K562 (cell line): ENCODE results near the gene PLA2G4D. TPM values are rescaled to one million over a fixed set of nuclear protein-coding genes. Genes with fewer than 3 reads are reported as not detected.

Experiments used
- ATAC-seq: fragments of 200-7000 bp; cut with Tn5 transposase; 3 replicates; pipeline ENCODE4 v1.9.1; 2020; ENCODE audit warnings: moderate library complexity
- BruUV-seq: library from RNA; stranded (reverse); fragments of 400-500 nt; replicated peaks from 2 replicates; lab custom pipeline; 2021; lab: Mats Ljungman, UMichigan
- CTCF ChIA-PET: fragments of 300-600 bp; formaldehyde crosslinking; extraction: SDS; loops from one replicate; lab custom pipeline; 2021; ENCODE audit warnings: low intra/inter-chr PET ratio; lab: Yijun Ruan, JAX
- POLR2A ChIA-PET: fragments of 300-600, 350-650 bp; sonication (Branson Sonifier 250); formaldehyde crosslinking; extraction: SDS; loops from one replicate; lab custom pipeline; 2021; ENCODE audit warnings: antibody characterized with exemption, inconsistent platforms; lab: Yijun Ruan, JAX
- DNase-seq, 4 experiments: peaks; one replicate each; pipeline versions ENCODE4 v3.0.0 to v3.0.0-alpha.2; 2011 to 2018; ENCODE audit warnings: low spot score in 3 of 4, mixed read lengths in 3 of 4; ENCODE audit errors: extremely low read depth in 1 of 4
- FAIRE-seq: peaks from 2 replicates; lab custom pipeline; 2011; peaks lifted over from hg19 to GRCh38; lab: Jason Lieb, UNC
- H2AFZ ChIP-seq: 2 replicates; pipeline ENCODE4 v1.6.0; 2011; ENCODE audit warnings: low read depth, low read length, control low read depth, inconsistent platforms
- H3K27ac ChIP-seq: fragments of 200-600 bp; 3 replicates; pipeline ENCODE4 v1.8.0; 2011; ENCODE audit warnings: low read depth, mild to moderate bottlenecking, control low read depth, inconsistent platforms, low read length, moderate library complexity, mixed read lengths; ENCODE audit errors: extremely low read depth
- H3K27me3 ChIP-seq, 2 experiments: fragments of 300-600 bp in 1 of 2; 2 replicates in 1 of 2; 3 replicates in 1 of 2; pipeline versions ENCODE4 v1.6.0 to v1.8.0; 2011; ENCODE audit warnings: inconsistent platforms in 2 of 2, low read length in 2 of 2, mild to moderate bottlenecking in 1 of 2, mixed read lengths in 1 of 2, moderate library complexity in 1 of 2; ENCODE audit not compliant: control insufficient read depth in 2 of 2, insufficient read depth in 2 of 2
- H3K36me3 ChIP-seq: fragments of 300-600 bp; 3 replicates; pipeline ENCODE4 v1.8.0; 2011; ENCODE audit warnings: mild to moderate bottlenecking, low read length, inconsistent platforms; ENCODE audit not compliant: control insufficient read depth, insufficient read depth
- H3K4me1 ChIP-seq, 2 experiments: fragments of 200-600 bp in 1 of 2; replicated peaks in 1 of 2; 2 replicates in 1 of 2; 3 replicates in 1 of 2; pipeline versions ENCODE4 v1.5.1 to v1.8.0; 2011; ENCODE audit warnings: inconsistent platforms in 2 of 2, low read length in 2 of 2, mild to moderate bottlenecking in 1 of 2, mixed read lengths in 1 of 2, moderate library complexity in 1 of 2; ENCODE audit not compliant: control insufficient read depth in 2 of 2, insufficient read depth in 2 of 2
- H3K4me2 ChIP-seq: 2 replicates; pipeline ENCODE4 v1.6.1; 2011; ENCODE audit warnings: low read length, control low read depth, inconsistent platforms, mixed read lengths; ENCODE audit not compliant: insufficient read depth
- H3K4me3 ChIP-seq: fragments of 200-600 bp; sonication (generic), shearing (Covaris generic); 2 replicates; pipeline ENCODE4 v1.5.1; 2016; ENCODE audit warnings: control low read depth, inconsistent platforms
- H3K79me2 ChIP-seq: fragments of 200-600 bp; 3 replicates; pipeline ENCODE4 v1.8.0; 2011; ENCODE audit warnings: low read length, inconsistent platforms; ENCODE audit not compliant: control insufficient read depth, insufficient read depth
- H3K9ac ChIP-seq, 2 experiments: 2 replicates each; pipeline versions ENCODE4 v1.6.0 to v1.6.1; 2011; ENCODE audit warnings: low read depth in 2 of 2, low read length in 2 of 2, control low read depth in 1 of 2, inconsistent platforms in 1 of 2, mild to moderate bottlenecking in 1 of 2, mixed read lengths in 1 of 2; ENCODE audit not compliant: insufficient read depth in 1 of 2
- H3K9me1 ChIP-seq: one replicate; pipeline ENCODE4 v1.6.0; 2011; ENCODE audit warnings: inconsistent platforms, mild to moderate bottlenecking, low read length, moderate library complexity; ENCODE audit not compliant: control insufficient read depth, insufficient read depth
- H3K9me3 ChIP-seq: replicated peaks from 2 replicates; pipeline ENCODE4 v1.5.1; 2011; ENCODE audit warnings: low read depth, low read length, inconsistent platforms; ENCODE audit not compliant: control insufficient read depth, insufficient read depth
- H4K20me1 ChIP-seq: replicated peaks from 2 replicates; pipeline ENCODE4 v1.6.1; 2011; ENCODE audit warnings: low read length, inconsistent platforms, mixed read lengths; ENCODE audit not compliant: control insufficient read depth, insufficient read depth
- CGGBP1 ChIP-seq: fragments of 250-450 bp; sonication (Bioruptor Pico); IDR thresholded peaks from 2 replicates; pipeline ENCODE4 v1.9.0; 2021; ENCODE audit warnings: mild to moderate bottlenecking
- HBP1 ChIP-seq: fragments of 450-650 bp; formaldehyde crosslinking; IDR thresholded peaks from 2 replicates; pipeline ENCODE4 v1.4.0; 2022; ENCODE audit warnings: missing genetic modification characterization
- HSF4 ChIP-seq: fragments of 250-450 bp; sonication (Bioruptor Pico); IDR thresholded peaks from 2 replicates; pipeline ENCODE4 v2.1.2; 2022; ENCODE audit warnings: mild to moderate bottlenecking, moderate library complexity, borderline replicate concordance
- IRF1 ChIP-seq: sonication (generic); formaldehyde crosslinking; IDR thresholded peaks from 2 replicates; pipeline ENCODE4 v1.8.0; 2022; ENCODE audit warnings: missing genetic modification reagents, mild to moderate bottlenecking, borderline replicate concordance
- KAT2B ChIP-seq: IDR thresholded peaks from one replicate; pipeline ENCODE4 v1.6.1; 2012; ENCODE audit warnings: low read depth, mild to moderate bottlenecking, control low read depth, inconsistent platforms, low read length, moderate library complexity
- MLX ChIP-seq, 2 experiments: fragments of 450-650 bp in 1 of 2; sonication (generic) in 1 of 2; formaldehyde crosslinking; conservative IDR thresholded peaks; 2 replicates each; pipeline versions ENCODE4 v1.4.0 to v1.8.1; 2020 to 2022; ENCODE audit warnings: mild to moderate bottlenecking in 1 of 2, missing genetic modification reagents in 1 of 2
- NCOR1 ChIP-seq: fragments of 450-650 bp; IDR thresholded peaks from 2 replicates; pipeline ENCODE4 v1.6.1; 2016; ENCODE audit warnings: mild to moderate bottlenecking, moderate library complexity
- NFYB ChIP-seq: IDR thresholded peaks from 2 replicates; pipeline ENCODE4 v1.6.1; 2011; ENCODE audit warnings: mild to moderate bottlenecking, moderate library complexity; ENCODE audit not compliant: insufficient read length; ENCODE audit errors: extremely low read depth
- NR2F6 ChIP-seq: fragments of 450-650 bp; formaldehyde crosslinking; IDR thresholded peaks from 2 replicates; pipeline ENCODE4 v1.4.0; 2020; ENCODE audit warnings: mild to moderate bottlenecking
- SETDB1 ChIP-seq: IDR thresholded peaks from one replicate; pipeline ENCODE4 v1.6.1; 2012; ENCODE audit warnings: low read length, control low read depth, inconsistent platforms
- SIN3A ChIP-seq, 2 experiments: fragments of 150-350 bp in 1 of 2; IDR thresholded peaks; 2 replicates each; pipeline ENCODE4 v1.6.1; 2011 to 2016; ENCODE audit warnings: borderline replicate concordance in 2 of 2, low read depth in 2 of 2, low read length in 2 of 2, mild to moderate bottlenecking in 2 of 2, moderate library complexity in 2 of 2; ENCODE audit not compliant: control insufficient read depth in 1 of 2
- SMAD3 ChIP-seq: fragments of 450-650 bp; formaldehyde crosslinking; conservative IDR thresholded peaks from 2 replicates; pipeline ENCODE4 v1.4.0; 2020; ENCODE audit warnings: mild to moderate bottlenecking
- SMARCA4 ChIP-seq: fragments of 450-650 bp; IDR thresholded peaks from 2 replicates; pipeline ENCODE4 v1.6.1; 2016
- SOX6 ChIP-seq: fragments of 450-650 bp; IDR thresholded peaks from 2 replicates; pipeline ENCODE4 v1.6.1; 2014; ENCODE audit warnings: mild to moderate bottlenecking
- TBL1XR1 ChIP-seq, 2 experiments: IDR thresholded peaks; 2 replicates each; pipeline ENCODE4 v1.6.1; 2012; ENCODE audit warnings: improper control_type of control experiment in 2 of 2, low read length in 2 of 2, mild to moderate bottlenecking in 1 of 2
- ZBTB1 ChIP-seq: sonication (generic); formaldehyde crosslinking; IDR thresholded peaks from 2 replicates; pipeline ENCODE4 v1.8.1; 2023; ENCODE audit warnings: missing genetic modification reagents, low read depth, mild to moderate bottlenecking, borderline replicate concordance
- ZNF518B ChIP-seq: fragments of 250-450 bp; sonication (Bioruptor Pico); IDR thresholded peaks from 2 replicates; pipeline ENCODE4 v1.5.0; 2021; ENCODE audit warnings: mild to moderate bottlenecking, moderate library complexity
- WGBS: fragments of 100-300 bp; shearing (Covaris generic); methylation state at CpG from one replicate; pipeline ENCODE4 v1.1.6; 2016; ENCODE audit warnings: low coverage, mixed read lengths; ENCODE audit not compliant: insufficient coverage; ENCODE audit errors: missing lambda C conversion rate; 5-methylcytosine and 5-hydroxymethylcytosine counted together
- in situ Hi-C: fragments of 300-500 bp; cut with MboI; formaldehyde crosslinking; loops from 4 replicates; pipeline ENCODE4 v1.15.0; 2018; ENCODE audit warnings: inconsistent platforms, mixed read lengths
- intact Hi-C: fragments of 100-400 bp; cut with micrococcal nuclease; formaldehyde crosslinking; loops from 2 replicates; pipeline ENCODE4 v1.14.2; 2022
- polyA plus RNA-seq, 8 experiments: library from polyadenylated mRNA; depleted of rRNA in 4 of 8; stranded (reverse) in 5 of 8; unstranded in 3 of 8; fragments of >200 nt; fragmentation: Nextera tagmentation in 2 of 8; fragmentation: Illumina TruSeq in 1 of 8; extraction: Ambion mirVana in 2 of 8; extraction: Trizol in 1 of 8; gene quantifications; 2 replicates each; pipeline versions ENCODE4 v1.2.1 to v1.2.3, GENCODE V29; 2011 to 2014; ENCODE audit warnings: inconsistent platforms in 1 of 8, missing spikeins in 1 of 8
- total RNA-seq, 7 experiments: library from RNA; depleted of rRNA in 6 of 7; stranded (reverse); fragments of >200 nt in 6 of 7; fragmentation: Illumina TruSeq in 2 of 7; extraction: Trizol in 2 of 7; gene quantifications; 2 replicates each; pipeline versions ENCODE4 v1.2.1 to v1.2.3, GENCODE V29; 2011 to 2021; ENCODE audit warnings: low replicate concordance in 1 of 7

Gene PLA2G4D
- total and polyA plus RNA-seq, 9 of the 15 experiments (the other 6 are each of a cell fraction or from before 2014, with no cell fraction given): 0.04 TPM; not detected in 8

GRCh38 chr15:42090370-42090769, 4.0 kb downstream of the PLA2G4D start:
- 4% methylated on average over 7 of the region's 7 CpGs for WGBS
- FAIRE-seq: no peak
- Histone ChIP-seq H2AFZ (no peak overlapping the region), H3K9ac (no peak overlapping the region), H3K27me3 (peaks cover 36 to 72% of the 10 kb centered on the region in 2 experiments), H3K4me1 (peaks cover 0 to 3% of the 10 kb centered on the region in 2 experiments; a peak in 1 of 5 replicates), H3K36me3 (no peaks in the 10 kb centered on the region), H3K9me3 (no peaks in the 10 kb centered on the region), H3K27ac (no peak overlapping the region), H3K4me2 (no peak overlapping the region), H3K9me1 (no peaks in the 10 kb centered on the region), H3K4me3 (no peak overlapping the region), H4K20me1 (0 out of 2 replicates have a peak, but pooled peaks cover under 1% of the 10 kb centered on the region), H3K79me2 (no peaks in the 10 kb centered on the region)
- POLR2A ChIA-PET: no interaction called here
- CTCF ChIA-PET: no interaction called here
- ATAC-seq: no peak
- no TSS peak for BruUV-seq
- intact Hi-C loops (no loop called here), in situ Hi-C loops (no loop called here)
- DNase-seq: no peak
- TF ChIP-seq SMAD3 (CRISPR knock-in tag) (no peak), SOX6 (no peak), TBL1XR1 (IDR thresholded peaks at IDR 0.05; ENCODE audit: low read length in 2 of 2) (no peak), ZNF518B (CRISPR knock-in tag) (no peak), CGGBP1 (no peak), MLX (CRISPR knock-in tag; conservative IDR thresholded peaks at IDR 0.05) (no peak), KAT2B (no peak), NFYB (no peak), HBP1 (no peak), SMARCA4 (no peak), IRF1 (CRISPR knock-in tag) (no peak), SETDB1 (no peak), SIN3A (IDR thresholded peaks at IDR 0.05; ENCODE audit: borderline replicate concordance in 2 of 2, control insufficient read depth in 1 of 2, low read depth in 2 of 2, low read length in 2 of 2) (no peak), HSF4 (CRISPR knock-in tag) (no peak), NCOR1 (no peak), NR2F6 (no peak), ZBTB1 (CRISPR knock-in tag) (no peak)
